Mucosa of rectum (tissue), 2 donors: ENCODE data around the gene MOB2.
"Not testable (repeated sequence)": the region's sequence is repeated elsewhere in the genome, so short reads cannot be mapped to it uniquely, and the experiment has no call there.

Source experiments
- H3K27ac ChIP-seq, 2 donors: one replicate each; pipeline ENCODE4 v1.7.0; 2013; ENCODE audit warnings: inconsistent platforms in 2 of 2, low read depth in 2 of 2, low read length in 2 of 2
- H3K27me3 ChIP-seq, 2 donors: one replicate each; pipeline ENCODE4 v1.7.0; 2013; ENCODE audit warnings: low read length in 2 of 2; ENCODE audit not compliant: control insufficient read depth in 2 of 2, insufficient read depth in 2 of 2
- H3K36me3 ChIP-seq, 2 donors: one replicate each; pipeline ENCODE4 v1.7.0; 2013; ENCODE audit warnings: low read length in 2 of 2; ENCODE audit not compliant: control insufficient read depth in 2 of 2, insufficient read depth in 2 of 2
- H3K4me1 ChIP-seq, 2 donors: one replicate each; pipeline ENCODE4 v1.7.0; 2013; ENCODE audit warnings: low read length in 2 of 2, mild to moderate bottlenecking in 1 of 2; ENCODE audit not compliant: control insufficient read depth in 2 of 2, insufficient read depth in 2 of 2
- H3K4me3 ChIP-seq, 2 donors: one replicate each; pipeline ENCODE4 v1.7.0; 2013; ENCODE audit warnings: low read length in 2 of 2
- H3K9ac ChIP-seq, 2 donors: one replicate each; pipeline ENCODE4 v1.7.0; 2013; ENCODE audit warnings: low read length in 2 of 2, low read depth in 1 of 2, mild to moderate bottlenecking in 1 of 2
- H3K9me3 ChIP-seq, 2 donors: one replicate each; pipeline ENCODE4 v1.7.0; 2013; ENCODE audit warnings: low read length in 2 of 2; ENCODE audit not compliant: control insufficient read depth in 2 of 2
- donor health status: healthy.
- donor health status: Normal muscosa, but diverticular disease.

MOB2 gene

DNA sequence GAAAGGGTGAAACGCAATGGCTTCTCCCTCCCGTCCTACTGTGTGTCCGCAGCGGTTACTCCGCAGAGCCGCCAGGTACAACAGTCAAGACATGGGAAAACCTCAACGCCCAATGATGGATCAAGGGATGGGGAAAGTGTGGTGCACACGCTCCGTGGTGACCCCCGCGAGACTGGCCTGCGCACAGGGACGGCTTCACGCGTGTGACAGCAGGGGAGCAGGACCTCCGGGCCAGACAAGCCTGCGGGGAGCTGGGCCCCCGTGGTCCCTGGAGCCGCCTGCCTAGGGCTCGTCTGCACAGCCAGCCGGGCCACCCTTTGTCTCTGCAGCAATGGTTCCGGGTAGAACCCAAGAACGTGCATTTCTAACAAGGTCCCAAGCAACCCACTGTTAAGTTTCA is 31.7 kb upstream of the MOB2 start:
- H3K27me3 ChIP-seq, result no peaks in the 10 kb centered on the region
- H3K27ac ChIP-seq, result no peak overlapping the region
- no peak overlapping the region for H3K9ac ChIP-seq
- no peaks in the 10 kb centered on the region for H3K36me3 ChIP-seq
- H3K4me3 ChIP-seq, result no peak overlapping the region
- no peaks in the 10 kb centered on the region for H3K9me3 ChIP-seq
- peaks cover 7 to 8% of the 10 kb centered on the region in 2 donors for H3K4me1 ChIP-seq

DNA sequence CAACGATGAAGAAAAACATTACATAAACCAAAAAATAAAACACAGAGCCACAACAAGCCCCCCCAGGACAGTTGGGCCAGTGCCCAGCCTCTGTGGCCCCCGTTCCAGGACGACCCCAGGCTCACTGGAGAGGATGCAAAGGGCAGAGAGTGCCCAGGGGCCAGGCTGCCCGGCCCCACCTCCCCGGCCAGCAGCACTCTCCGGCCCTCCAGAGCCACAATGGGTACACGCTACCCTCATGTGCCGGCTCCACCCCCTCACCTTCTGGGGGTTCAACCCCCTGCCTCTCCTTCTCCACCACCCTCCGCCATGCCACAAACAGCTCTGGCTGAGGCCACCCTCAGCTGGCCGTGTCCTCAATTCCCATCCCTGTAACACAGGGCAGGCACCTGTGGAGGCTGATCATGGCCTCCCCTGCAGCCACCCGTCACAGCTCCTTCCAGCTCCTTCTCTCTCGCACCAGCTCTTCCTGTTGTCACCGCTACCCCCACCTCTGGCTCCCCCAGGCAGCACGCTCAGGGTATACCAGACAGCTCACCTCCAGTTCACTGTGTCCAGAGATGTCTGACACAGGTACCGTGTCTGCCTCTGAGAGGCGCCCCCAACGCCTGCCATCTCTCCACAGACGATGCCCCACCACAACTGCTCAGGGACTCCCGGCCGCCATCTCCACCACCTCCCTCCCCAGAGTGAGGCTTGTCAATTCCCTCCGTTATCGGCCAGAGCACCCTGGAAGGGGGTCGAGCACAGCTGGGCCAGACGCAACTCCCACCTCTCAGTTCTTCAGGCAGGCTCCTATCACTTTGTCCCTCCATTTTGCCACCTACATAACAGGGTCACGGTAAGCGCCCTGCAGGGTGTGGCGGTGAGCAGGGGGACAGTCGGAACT is 30.8 kb upstream of the MOB2 start:
- H3K4me1 ChIP-seq, result peaks cover 7 to 8% of the 10 kb centered on the region in 2 donors
- H3K36me3 ChIP-seq, result no peaks in the 10 kb centered on the region
- H3K4me3 ChIP-seq, result no peak overlapping the region
- no peaks in the 10 kb centered on the region for H3K27me3 ChIP-seq
- no peaks in the 10 kb centered on the region for H3K9me3 ChIP-seq
- no peak overlapping the region for H3K27ac ChIP-seq
- H3K9ac ChIP-seq, result no peak overlapping the region

DNA sequence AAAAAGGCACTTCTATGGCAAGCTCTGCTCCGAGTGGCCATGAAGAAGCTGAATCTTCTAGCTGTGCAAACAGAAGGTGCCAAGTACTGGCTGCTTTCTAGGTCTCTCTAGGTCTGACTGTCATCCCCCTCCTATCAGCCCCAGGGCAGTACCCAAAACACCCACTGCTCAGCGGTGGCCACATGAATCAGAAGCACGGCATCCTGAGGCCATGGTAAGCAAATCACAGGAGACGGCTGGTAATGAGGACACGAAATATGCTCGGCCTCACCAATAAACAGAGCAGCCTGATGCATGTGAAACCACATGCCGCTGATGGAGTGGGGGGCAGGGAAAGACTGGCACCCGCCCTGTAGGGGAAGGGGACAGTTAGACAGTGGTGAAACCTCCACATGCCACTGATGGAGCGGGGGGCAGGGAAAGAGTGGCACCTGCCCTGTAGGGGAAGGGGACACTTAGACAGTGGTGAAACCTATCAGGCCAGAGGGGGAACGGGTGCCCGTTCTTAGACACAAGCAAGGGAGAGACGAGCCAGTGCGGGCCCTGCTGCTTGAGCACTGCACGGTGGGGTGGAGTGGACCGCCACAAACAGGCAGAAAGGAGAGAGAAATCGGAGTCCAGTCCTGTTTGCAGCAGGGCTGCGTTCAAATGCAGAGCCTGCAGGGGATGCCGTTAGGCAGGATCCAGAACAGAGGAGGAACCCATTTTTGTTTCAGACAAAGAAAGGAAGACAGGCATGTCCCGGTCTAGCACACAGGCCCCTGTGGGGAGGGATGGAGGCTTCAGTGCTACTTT is 29.9 kb upstream of the MOB2 start:
- Histone ChIP-seq H3K27ac (no peak overlapping the region), H3K9ac (no peak overlapping the region), H3K4me1 (peaks cover 7 to 8% of the 10 kb centered on the region in 2 donors)

GRCh38 chr11:1515082-1516060 is 28.8 kb upstream of the MOB2 start:
- no peak overlapping the region for H3K9ac ChIP-seq
- H3K27ac ChIP-seq, result no peak overlapping the region
- H3K4me3 ChIP-seq, result no peak overlapping the region
- H3K36me3 ChIP-seq, result no peaks in the 10 kb centered on the region
- H3K4me1 ChIP-seq, result peaks cover 7 to 8% of the 10 kb centered on the region in 2 donors
- no peaks in the 10 kb centered on the region for H3K27me3 ChIP-seq
- no peaks in the 10 kb centered on the region for H3K9me3 ChIP-seq

More for the DNA sequence above, 29.9 kb upstream of the MOB2 start:
- H3K4me3 ChIP-seq, result no peak overlapping the region
- no peaks in the 10 kb centered on the region for H3K27me3 ChIP-seq
- H3K36me3 ChIP-seq, result no peaks in the 10 kb centered on the region
- no peaks in the 10 kb centered on the region for H3K9me3 ChIP-seq

- Histone ChIP-seq H3K9ac (no peak overlapping the region), H3K4me3 (no peak overlapping the region), H3K27ac (no peak overlapping the region), H3K4me1 (peaks cover 7 to 8% of the 10 kb centered on the region in 2 donors), H3K9me3 (no peaks in the 10 kb centered on the region), H3K27me3 (no peaks in the 10 kb centered on the region), H3K36me3 (no peaks in the 10 kb centered on the region)
Measured at GRCh38 chr11:1514336-1515061, 27.9 kb upstream of the MOB2 start.

DNA sequence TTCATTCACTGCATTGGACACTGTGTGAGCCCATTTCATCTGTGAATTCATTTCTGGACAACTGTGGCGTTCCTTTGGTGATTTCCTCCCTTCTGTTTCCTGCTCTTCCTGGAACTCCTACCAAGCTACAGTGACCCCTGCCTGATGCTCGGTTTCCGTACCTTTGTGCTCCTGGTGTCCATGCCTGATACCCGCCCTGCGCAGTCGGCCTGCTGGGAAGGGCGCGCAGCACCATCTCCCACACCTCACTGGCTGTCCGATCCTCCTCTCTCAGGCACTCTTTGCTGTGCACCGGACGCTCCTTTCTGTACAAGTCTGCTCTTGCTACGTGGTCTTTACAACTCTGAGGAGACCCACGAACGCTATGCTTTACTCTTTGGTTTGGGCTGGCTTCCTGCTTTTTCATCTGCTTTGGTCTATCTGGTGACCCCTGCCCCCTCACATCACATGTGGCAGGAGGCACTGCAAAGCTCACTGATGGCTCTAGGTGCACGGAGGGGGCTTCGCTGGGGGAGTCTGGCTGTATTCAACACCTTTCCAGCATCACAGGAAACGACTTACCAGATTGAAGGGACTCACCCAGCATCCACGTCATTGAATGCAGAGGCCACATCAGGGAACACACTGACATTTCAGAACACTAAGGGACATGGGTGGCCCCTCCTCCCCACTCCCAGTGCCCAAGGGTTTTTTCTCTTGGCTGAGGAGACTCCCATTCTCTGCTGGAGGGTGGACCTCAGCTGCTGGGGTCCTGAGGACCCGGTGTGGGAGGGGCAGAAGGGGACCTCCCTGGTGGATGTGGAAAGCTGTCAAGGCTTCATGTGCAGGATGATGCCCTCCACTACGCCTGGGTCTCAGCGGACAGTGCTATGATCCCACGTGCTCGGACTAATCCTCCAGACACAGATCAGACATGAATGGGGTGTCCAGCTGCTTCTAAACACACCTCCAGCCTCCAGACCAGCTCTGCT is 27.0 kb upstream of the MOB2 start:
- Histone ChIP-seq H3K9ac (no peak overlapping the region), H3K36me3 (no peaks in the 10 kb centered on the region), H3K9me3 (no peaks in the 10 kb centered on the region), H3K27ac (no peak overlapping the region), H3K27me3 (no peaks in the 10 kb centered on the region), H3K4me3 (no peak overlapping the region), H3K4me1 (peaks cover 7 to 8% of the 10 kb centered on the region in 2 donors)

- H3K9me3 ChIP-seq, H3K27me3 ChIP-seq, H3K9ac ChIP-seq, H3K36me3 ChIP-seq, H3K4me3 ChIP-seq, H3K27ac ChIP-seq, H3K4me1 ChIP-seq: not testable (repeated sequence)
Measured at GRCh38 chr11:1512531-1513258, 26.1 kb upstream of the MOB2 start.

- Histone ChIP-seq H3K9ac (no peak overlapping the region), H3K36me3 (no peaks in the 10 kb centered on the region), H3K4me1 (peaks cover 9 to 10% of the 10 kb centered on the region in 2 donors), H3K4me3 (no peak overlapping the region), H3K27me3 (no peaks in the 10 kb centered on the region), H3K9me3 (no peaks in the 10 kb centered on the region), H3K27ac (no peak overlapping the region)
Measured at GRCh38 chr11:1511937-1512496, 25.4 kb upstream of the MOB2 start.
